Activated T-cell treated with anti-CD3 and anti-CD28 coated beads for 48 hours (primary cell): Measurements from ENCODE around the gene JMJD1C.
"Not testable (repeated sequence)": the region's sequence is repeated elsewhere in the genome, so short reads cannot be mapped to it uniquely, and the experiment has no call there.

Source experiments
- DNase-seq: peaks from one replicate; pipeline ENCODE4 v3.0.0-alpha.2; 2020; ENCODE audit warnings: low read depth

The JMJD1C gene

GRCh38 chr10:63297941-63298340 is 167.8 kb downstream of the JMJD1C start:
- no peak for DNase-seq

- no peak for DNase-seq
Observed at GRCh38 chr10:63294781-63295180, 171.0 kb downstream of the JMJD1C start.

- not testable (repeated sequence) for DNase-seq
Observed at GRCh38 chr10:63292847-63293246, 172.9 kb downstream of the JMJD1C start.

DNA sequence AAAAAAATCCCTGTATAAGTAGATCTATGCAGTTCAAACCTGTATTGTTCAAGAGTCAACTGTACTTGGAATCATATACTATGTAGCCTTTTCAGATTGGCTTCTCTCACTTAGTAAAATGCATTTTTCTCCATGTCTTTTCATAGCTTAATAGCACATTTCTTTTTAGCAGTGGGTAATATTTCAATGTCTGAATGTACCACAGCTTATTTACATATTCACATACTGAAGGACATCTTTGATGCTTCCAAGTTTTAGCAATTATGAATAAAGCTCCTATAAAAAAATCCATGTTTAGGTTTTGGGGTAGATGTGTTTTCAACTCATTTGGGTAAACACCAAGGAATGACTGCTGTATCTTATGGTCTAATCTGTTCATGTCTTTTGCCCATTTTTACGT is 177.6 kb downstream of the JMJD1C start:
- DNase-seq: no peak

DNA sequence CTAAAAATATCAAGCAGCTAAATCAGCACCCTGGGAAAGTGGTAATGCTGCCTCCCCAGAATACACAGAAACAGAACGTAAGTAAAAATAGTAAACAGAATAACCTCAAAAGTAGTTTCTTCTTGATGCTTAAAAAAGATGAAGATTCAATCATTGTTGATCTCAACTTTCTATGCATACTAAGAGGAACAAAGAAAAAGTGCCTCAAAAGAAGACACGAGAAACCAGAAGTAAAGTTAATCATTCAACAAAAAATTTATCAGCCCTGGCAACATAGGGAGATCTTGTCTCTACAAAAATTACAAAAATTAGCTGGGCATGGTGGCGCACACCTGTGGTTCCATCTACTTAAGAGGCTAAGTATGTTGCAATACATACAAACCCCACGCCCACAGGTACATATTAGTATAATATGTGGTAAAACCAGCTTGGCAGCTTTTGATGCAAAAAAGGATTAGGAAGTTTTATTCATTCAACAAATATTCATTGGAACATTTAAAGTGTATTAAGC is 179.0 kb downstream of the JMJD1C start:
- no peak for DNase-seq

DNA sequence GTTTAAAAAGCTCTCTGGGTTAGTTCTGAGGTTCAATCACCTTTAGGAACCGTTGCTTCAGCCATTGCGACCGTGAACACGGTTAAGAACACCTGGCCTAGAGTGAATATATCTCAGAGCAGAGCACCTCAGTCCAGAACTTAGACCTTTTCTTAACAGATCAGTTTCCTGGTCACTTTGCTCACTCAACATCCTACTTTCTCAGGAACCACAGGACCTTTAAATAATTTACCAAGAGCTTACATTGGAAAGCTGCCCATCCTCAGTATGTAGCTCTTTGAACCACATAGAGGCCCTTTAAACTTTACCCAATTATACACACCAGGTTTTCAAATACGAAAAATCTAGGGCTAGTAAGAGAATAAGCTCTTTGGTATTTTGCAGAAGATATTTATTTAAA is 179.4 kb downstream of the JMJD1C start:
- DNase-seq: no peak

DNA sequence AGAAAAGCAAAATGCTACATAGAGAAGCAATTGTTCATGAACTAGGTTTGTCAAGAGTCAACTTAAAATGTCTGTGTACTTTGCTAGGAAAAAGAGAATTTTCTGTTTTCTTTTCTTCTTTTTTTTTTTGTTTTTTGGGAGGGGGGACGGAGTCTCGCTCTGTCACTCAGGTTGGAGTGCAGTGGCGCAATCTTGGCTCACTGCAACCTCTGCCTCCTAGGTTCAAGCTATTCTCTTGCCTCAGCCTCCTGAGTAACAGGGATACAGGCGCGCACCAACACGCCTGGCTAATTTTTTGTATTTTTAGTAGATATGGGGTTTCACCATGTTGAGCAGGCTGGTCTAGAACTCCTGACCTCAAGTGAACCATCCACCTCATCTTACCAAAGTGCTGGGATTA is 181.9 kb downstream of the JMJD1C start:
- DNase-seq: not testable (repeated sequence)

DNA sequence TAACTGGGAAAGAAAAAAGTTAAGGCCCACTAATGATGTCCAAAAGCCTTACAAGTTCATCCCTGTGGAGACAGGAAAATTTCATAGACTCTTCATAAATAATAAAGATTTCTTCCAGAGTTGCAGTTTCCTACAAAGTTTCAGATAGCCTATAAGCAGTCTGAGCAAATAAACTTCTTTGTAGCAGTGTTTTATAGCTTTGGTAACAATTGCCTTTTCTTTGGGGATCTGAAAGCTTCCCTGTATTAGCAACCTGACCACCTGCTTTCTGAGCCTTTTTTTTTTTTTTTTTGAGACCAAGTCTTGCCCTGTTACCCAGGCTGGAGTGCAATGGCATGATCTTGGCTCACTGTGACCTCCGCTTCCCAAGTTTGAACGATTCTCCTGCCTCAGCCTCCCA is 182.7 kb downstream of the JMJD1C start:
- DNase-seq: no peak

DNA sequence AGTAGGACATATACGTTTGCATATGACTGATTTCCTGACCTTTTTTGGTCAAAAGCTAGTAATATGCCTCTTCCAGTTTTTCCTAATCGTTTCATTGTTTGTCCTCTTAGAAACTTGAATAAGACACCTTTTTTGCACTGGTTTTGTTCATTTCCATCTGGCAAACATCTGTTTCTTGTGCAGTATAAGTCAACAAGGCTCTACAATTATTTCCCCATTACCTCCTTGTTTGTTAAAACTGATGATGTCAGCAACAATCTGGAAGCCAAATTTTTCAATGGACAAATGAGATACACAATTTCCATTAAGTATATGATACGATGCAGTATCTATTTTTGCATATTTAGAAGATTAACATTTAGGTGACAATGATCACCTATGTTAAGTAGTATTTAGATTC is 183.8 kb downstream of the JMJD1C start:
- no peak for DNase-seq

- DNase-seq: no peak
Observed at GRCh38 chr10:63280386-63280785, 185.4 kb downstream of the JMJD1C start.

DNA sequence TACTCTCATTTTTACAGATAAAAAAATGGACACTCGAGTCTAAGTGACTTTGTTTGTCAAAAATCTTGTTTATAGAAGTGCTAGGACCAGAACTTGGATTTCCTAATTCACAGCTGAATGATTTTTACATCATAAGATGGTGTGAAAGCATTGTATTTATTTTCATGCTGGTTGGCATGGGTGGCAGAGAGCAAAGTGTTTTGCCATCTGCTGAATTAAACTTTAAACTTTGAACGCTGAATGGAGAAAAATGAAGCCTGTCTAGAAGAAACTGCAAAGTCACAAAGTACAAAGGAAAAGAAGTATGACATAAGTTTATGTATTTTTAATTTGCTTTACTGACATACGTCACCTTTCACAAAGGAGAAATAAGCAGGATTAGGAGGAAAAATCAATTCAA is 190.7 kb downstream of the JMJD1C start:
- no peak for DNase-seq

- DNase-seq: no peak
Observed at GRCh38 chr10:63273577-63273976, 192.2 kb downstream of the JMJD1C start.

GRCh38 chr10:63268798-63269503 is 196.8 kb downstream of the JMJD1C start:
- DNase-seq: peak; percentile 57

GRCh38 chr10:63268149-63268797 is 197.5 kb downstream of the JMJD1C start:
- DNase-seq: no peak

- no peak for DNase-seq
Observed at GRCh38 chr10:63267414-63268148, 198.2 kb downstream of the JMJD1C start.

DNA sequence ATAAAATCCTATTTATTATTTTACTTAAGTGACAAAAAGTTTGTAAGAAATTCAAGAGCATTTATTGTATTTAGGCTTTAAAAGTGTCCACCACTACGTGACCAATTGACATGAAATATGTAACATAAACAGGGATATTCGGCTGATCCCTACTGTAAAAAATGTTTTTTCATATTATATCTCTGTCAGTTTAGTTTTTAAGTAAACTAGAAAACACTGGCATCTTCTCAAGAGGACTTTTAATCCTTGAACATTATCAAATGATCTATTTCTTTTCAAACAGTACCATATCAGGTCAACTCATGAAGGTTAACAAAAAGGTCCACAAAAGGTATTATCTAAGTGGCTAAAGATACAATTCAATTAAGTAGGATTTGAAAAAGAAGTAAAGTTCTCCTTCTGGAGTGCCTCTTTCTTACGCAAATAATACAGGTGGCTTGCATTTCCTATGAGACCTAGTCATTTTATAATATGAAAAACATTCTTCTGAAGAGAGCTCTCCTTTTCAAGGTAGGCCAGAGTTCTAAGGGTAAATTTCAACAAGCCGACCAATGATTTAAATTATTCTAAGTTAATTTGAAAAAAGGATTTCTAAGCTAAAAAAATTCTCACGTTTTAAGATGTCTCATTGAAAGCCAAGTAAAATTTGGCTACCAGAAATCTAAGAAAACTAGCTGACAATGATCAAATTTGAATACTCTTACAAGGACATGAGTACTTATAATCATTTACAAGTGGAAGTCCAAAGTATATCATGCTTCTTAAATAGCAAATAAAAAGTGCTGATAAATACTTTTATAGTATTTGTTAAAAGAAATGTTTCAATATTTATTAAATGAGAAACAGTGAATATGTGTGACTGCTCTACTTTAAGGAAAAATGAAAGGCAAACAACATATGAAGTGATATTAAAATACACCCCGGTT is 199.1 kb downstream of the JMJD1C start:
- no peak for DNase-seq

DNA sequence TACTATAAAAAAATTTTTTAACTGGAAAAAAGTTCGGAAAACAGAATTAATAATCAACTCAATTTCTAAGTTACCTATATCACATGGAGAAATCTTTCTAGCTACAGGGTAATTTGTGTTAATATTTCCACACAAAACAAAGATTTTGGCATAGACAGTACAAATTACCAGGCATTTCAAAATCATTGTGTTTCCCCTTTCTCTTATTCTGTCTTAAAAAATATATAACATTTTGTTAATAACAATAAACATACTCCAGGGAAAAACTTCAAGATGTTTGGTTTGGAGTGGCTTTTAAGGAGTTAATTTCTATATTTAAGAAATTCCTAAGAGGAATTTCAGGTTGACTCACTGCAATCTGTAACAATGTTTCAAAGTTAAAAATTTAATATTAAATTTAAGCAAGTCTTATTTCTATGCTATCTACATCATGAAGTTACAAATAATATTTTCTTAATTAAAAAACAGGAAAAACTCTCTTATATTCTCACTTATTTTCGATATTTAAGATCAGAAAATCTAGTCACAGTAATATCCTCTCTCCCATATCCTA is 200.0 kb downstream of the JMJD1C start:
- DNase-seq: no peak

- DNase-seq: no peak
Observed at GRCh38 chr10:63265222-63265617, 200.6 kb downstream of the JMJD1C start.

DNA sequence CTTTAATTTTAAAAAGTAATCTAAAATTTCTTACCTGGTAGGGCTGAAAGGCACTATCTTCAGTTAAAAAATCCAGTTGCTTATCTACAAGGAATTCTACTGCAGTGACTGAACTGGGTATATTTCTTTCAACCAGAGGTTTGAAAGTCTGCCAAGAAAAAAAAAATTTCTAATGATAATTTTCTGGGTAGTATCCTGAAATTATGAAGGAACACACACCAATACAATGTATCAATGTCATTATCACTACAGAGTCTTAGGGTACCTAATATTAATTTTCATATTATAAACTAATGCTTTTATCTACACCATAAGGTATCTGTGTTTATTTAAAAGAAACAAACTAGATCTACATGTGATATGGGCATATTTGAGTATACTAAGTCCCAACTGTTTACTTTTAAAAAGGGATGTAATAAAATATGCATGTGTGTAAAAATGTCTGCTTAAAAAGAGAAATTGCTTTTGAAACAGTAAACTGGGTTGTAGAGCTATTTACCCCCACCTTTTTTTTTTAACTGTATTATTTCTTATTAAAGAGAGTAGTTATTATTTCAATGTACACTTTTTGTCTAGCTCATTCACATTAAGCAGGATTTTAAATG is 201.1 kb downstream of the JMJD1C start:
- no peak for DNase-seq

- DNase-seq: no peak
Observed at GRCh38 chr10:63262430-63263073, 203.2 kb downstream of the JMJD1C start.

DNA sequence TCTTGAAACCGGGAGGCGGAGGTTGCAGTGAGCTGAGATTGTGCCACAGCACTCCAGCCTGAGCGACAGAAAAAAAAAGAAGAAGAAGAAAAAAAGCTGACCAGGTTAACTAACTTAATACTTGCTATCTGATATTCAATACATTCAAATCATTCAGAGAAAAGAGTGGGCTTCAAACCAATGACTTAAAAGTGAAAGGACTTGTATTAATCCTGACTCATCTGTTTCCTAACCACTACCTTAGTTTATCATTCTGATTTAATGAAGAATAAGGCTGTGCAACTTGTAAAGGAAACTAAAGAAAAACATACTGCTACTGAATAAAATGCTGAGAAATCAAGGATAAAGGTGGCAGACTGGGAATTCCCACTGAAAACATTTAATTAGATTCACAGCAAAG is 204.3 kb downstream of the JMJD1C start:
- DNase-seq: no peak
